Small intestine (tissue), 7 donors: ENCODE data around the gene NDE1. TPM values are rescaled to one million over a fixed set of nuclear protein-coding genes. Genes with fewer than 3 reads are reported as not detected.
"Not testable (repeated sequence)": the region's sequence is repeated elsewhere in the genome, so short reads cannot be mapped to it uniquely, and the experiment has no call there.

Experiments
- DNase-seq, 2 donors: peaks; one replicate each; pipeline versions ENCODE4 v3.0.0 to v3.0.0-alpha.2; 2013
- FAIRE-seq: peaks from 2 replicates; lab custom pipeline; 2012; peaks lifted over from hg19 to GRCh38; lab: Jason Lieb, UNC
- H3K27ac ChIP-seq, 3 donors: one replicate each; pipeline ENCODE4 v1.5.1; 2013; ENCODE audit warnings: low read length in 2 of 3, mild to moderate bottlenecking in 2 of 3, control low read depth in 1 of 3, inconsistent platforms in 1 of 3, low read depth in 1 of 3, moderate library complexity in 1 of 3
- H3K27me3 ChIP-seq, 3 donors: one replicate each; pipeline ENCODE4 v1.6.1; 2013; ENCODE audit warnings: low read length in 3 of 3, inconsistent platforms in 1 of 3; ENCODE audit not compliant: control insufficient read depth in 3 of 3, insufficient read depth in 3 of 3
- H3K36me3 ChIP-seq, 3 donors: one replicate each; pipeline ENCODE4 v1.6.1; 2013; ENCODE audit warnings: low read length in 3 of 3, inconsistent platforms in 1 of 3, low read depth in 1 of 3, mild to moderate bottlenecking in 1 of 3, moderate library complexity in 1 of 3; ENCODE audit not compliant: control insufficient read depth in 3 of 3, insufficient read depth in 2 of 3
- H3K4me1 ChIP-seq, 3 donors: one replicate each; pipeline ENCODE4 v1.6.1; 2013; ENCODE audit warnings: low read length in 2 of 3, inconsistent platforms in 1 of 3, low read depth in 1 of 3, mild to moderate bottlenecking in 1 of 3, moderate library complexity in 1 of 3; ENCODE audit not compliant: control insufficient read depth in 3 of 3, insufficient read depth in 2 of 3
- H3K4me3 ChIP-seq, 3 donors: one replicate each; pipeline ENCODE4 v1.5.1; 2013; ENCODE audit warnings: low read length in 3 of 3, control low read depth in 1 of 3, inconsistent platforms in 1 of 3, low read depth in 1 of 3, mild to moderate bottlenecking in 1 of 3, moderate library complexity in 1 of 3
- H3K9me3 ChIP-seq, 2 donors: one replicate each; pipeline ENCODE4 v1.6.1; 2013; ENCODE audit warnings: low read depth in 1 of 2, low read length in 1 of 2; ENCODE audit not compliant: control insufficient read depth in 2 of 2, insufficient read depth in 1 of 2
- WGBS, 3 donors: extraction: QIAGEN DNeasy Blood & Tissue Kit; methylation state at CpG; one replicate each; pipeline ENCODE4 v1.1.7; 2013; 5-methylcytosine and 5-hydroxymethylcytosine counted together
- polyA plus RNA-seq, 4 donors: library from polyadenylated mRNA; stranded (reverse) in 3 of 4; unstranded in 1 of 4; fragments of 200-250 nt in 3 of 4; fragments of 120-200 nt in 1 of 4; gene quantifications; one replicate each; pipeline versions ENCODE4 v1.2.1 to v1.2.3, GENCODE V29; 2013
- donor health status: healthy with polysubstance abuse.
- donor health status: control.
- donor health status: control.
- donor health status: Bipolar disorder and iron deficiency.
- donor health status: healthy.

The NDE1 gene
- polyA plus RNA-seq, 4 donors, result 5.8 to 21.7 (median 14.4) TPM

- DNase-seq (no peak), FAIRE-seq (no peak)
- H3K36me3 ChIP-seq, result peaks cover 3 to 34% (median 3%) of the 10 kb centered on the region in 3 donors
- no peak overlapping the region for H3K4me3 ChIP-seq
- WGBS, 3 donors, result 93 to 99% (median 96%) methylated on average over 24 to 29 of the region's 29 CpGs
- H3K4me1 ChIP-seq, result no peaks in the 10 kb centered on the region
- no peaks in the 10 kb centered on the region for H3K9me3 ChIP-seq
- H3K27ac ChIP-seq, result no peak overlapping the region
- H3K27me3 ChIP-seq, result no peaks in the 10 kb centered on the region
Measured at GRCh38 chr16:15714393-15715172, 64.5 kb downstream of the NDE1 start.

GRCh38 chr16:15715221-15715620, 65.2 kb downstream of the NDE1 start:
- Histone ChIP-seq H3K27ac (no peak overlapping the region), H3K4me1 (no peaks in the 10 kb centered on the region), H3K9me3 (no peaks in the 10 kb centered on the region), H3K4me3 (no peak overlapping the region), H3K36me3 (peaks cover 3 to 39% (median 3%) of the 10 kb centered on the region in 3 donors), H3K27me3 (no peaks in the 10 kb centered on the region)
- no peak for DNase-seq
- 93 to 98% (median 94%) methylated on average over 5 of the region's 5 CpGs for WGBS, 3 donors
- no peak for FAIRE-seq

GRCh38 chr16:15716694-15717447, 66.8 kb downstream of the NDE1 start:
- FAIRE-seq, result no peak
- Histone ChIP-seq H3K9me3 (no peaks in the 10 kb centered on the region), H3K27me3 (no peaks in the 10 kb centered on the region), H3K36me3 (peaks cover 3 to 49% (median 5%) of the 10 kb centered on the region in 3 donors), H3K27ac (no peak overlapping the region), H3K4me1 (no peaks in the 10 kb centered on the region), H3K4me3 (no peak overlapping the region)
- no peak for DNase-seq
- WGBS, 3 donors, result 94 to 95% (median 95%) methylated on average over 23 of the region's 23 CpGs

DNA sequence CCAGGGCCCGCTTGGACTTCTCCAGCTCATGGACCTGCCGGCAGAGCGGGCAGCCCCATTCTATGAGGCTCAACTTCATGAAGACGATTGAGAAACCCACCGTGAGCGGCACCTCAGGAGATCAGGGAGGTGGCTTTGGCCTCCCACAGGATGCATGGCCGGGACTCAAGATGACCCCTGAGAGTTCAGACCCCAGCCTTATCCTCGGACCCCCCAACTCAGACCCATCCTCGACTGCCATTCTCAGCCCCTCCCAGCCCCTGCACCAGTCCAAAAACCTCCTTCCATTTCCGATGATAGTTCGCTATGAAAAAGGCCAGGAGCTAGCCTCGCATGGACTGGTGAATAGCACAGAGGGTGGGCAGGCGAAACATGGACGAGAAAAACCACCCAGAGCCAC, 71.0 kb downstream of the NDE1 start:
- Histone ChIP-seq H3K9me3 (no peaks in the 10 kb centered on the region), H3K36me3 (peaks cover 6 to 62% (median 7%) of the 10 kb centered on the region in 3 donors), H3K4me3 (no peak overlapping the region), H3K27ac (no peak overlapping the region), H3K4me1 (no peaks in the 10 kb centered on the region), H3K27me3 (no peaks in the 10 kb centered on the region)
- FAIRE-seq (no peak), DNase-seq (no peak)
- 95 to 98% (median 96%) methylated on average over 14 of the region's 14 CpGs for WGBS, 3 donors

DNA sequence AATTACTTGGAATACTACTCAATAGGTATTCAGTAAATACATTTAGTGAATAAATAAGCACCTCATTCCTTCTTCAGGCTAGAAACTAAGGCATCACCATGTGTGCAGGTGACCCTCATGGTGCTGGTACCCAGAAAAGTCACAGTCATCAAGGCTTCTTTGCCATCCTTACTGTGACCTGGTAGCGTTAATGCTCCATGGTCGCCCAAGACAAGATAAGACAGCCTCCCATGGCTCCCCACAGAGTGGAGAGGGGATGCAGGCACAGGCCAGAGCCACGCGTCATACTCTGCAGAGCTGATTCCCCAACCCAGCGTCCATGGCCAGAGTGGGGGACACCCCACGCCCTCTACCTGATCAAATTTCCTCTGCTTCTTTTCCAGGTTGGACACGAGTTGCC, 73.8 kb downstream of the NDE1 start:
- 93 to 96% (median 93%) methylated on average over 7 of the region's 7 CpGs for WGBS, 3 donors
- Histone ChIP-seq H3K27ac (no peak overlapping the region), H3K9me3 (no peaks in the 10 kb centered on the region), H3K4me1 (no peaks in the 10 kb centered on the region), H3K36me3 (peaks cover 3 to 47% (median 4%) of the 10 kb centered on the region in 3 donors), H3K27me3 (no peaks in the 10 kb centered on the region), H3K4me3 (no peak overlapping the region)
- DNase-seq, result no peak
- no peak for FAIRE-seq

- Histone ChIP-seq H3K4me1 (no peaks in the 10 kb centered on the region), H3K27me3 (no peaks in the 10 kb centered on the region), H3K36me3 (peaks cover 2 to 34% (median 3%) of the 10 kb centered on the region in 3 donors), H3K9me3 (no peaks in the 10 kb centered on the region), H3K4me3 (no peak overlapping the region), H3K27ac (no peak overlapping the region)
- no peak for DNase-seq
- 93 to 100% (median 98%) methylated on average over 5 of the region's 5 CpGs for WGBS, 3 donors
- FAIRE-seq, result no peak
Measured at GRCh38 chr16:15725641-15726240, 75.7 kb downstream of the NDE1 start.

GRCh38 chr16:15726715-15727114, 76.7 kb downstream of the NDE1 start:
- 13 to 71% (median 27%) methylated on average over 18 of the region's 18 CpGs for WGBS, 3 donors
- FAIRE-seq (no peak), DNase-seq (peak; percentile 83 to 89)
- Histone ChIP-seq H3K4me3 (no peak overlapping the region), H3K4me1 (no peaks in the 10 kb centered on the region), H3K36me3 (peaks cover 2 to 25% (median 3%) of the 10 kb centered on the region in 3 donors), H3K9me3 (no peaks in the 10 kb centered on the region), H3K27me3 (no peaks in the 10 kb centered on the region), H3K27ac (no peak overlapping the region)

DNA sequence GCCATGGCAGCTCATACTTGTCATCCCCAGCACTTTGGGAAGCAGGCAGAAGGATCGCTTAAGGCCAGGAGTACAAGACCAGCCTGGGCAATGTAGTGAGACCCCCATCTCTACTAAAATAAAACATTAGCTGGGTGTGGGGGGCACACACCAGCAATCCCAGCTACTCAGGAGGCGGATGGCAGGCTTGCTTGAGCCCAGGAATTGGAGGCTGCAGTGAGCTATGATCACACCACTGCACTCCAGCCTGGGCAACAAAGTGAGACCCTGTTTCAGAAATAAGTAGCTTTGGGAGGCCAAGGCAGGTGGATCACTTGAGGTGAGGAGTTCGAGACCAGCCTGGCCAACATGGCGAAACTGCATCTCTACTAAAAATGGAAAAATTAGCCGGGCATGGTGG, 77.7 kb downstream of the NDE1 start:
- H3K27ac ChIP-seq, H3K9me3 ChIP-seq: not testable (repeated sequence)

More for the DNA sequence above, 77.7 kb downstream of the NDE1 start:
- FAIRE-seq, H3K4me1 ChIP-seq, DNase-seq, H3K4me3 ChIP-seq, H3K27me3 ChIP-seq: not testable (repeated sequence)
- WGBS, 3 donors, result 96 to 97% (median 97%) methylated on average over 5 of the region's 5 CpGs
- H3K36me3 ChIP-seq, result peaks cover 2 to 29% (median 3%) of the 10 kb centered on the region in 3 donors
